Fibroblast of upper back skin (primary cell): Measurements from ENCODE around the gene MAN1C1.

Experiments
- DNase-seq: peaks from one replicate; pipeline ENCODE4 v3.0.0-alpha.2; 2013

Gene MAN1C1

GRCh38 chr1:25614501-25615171 lies 2.0 kb upstream of the MAN1C1 start:
- no peak for DNase-seq

- peak; percentile 25 for DNase-seq
Measured at GRCh38 chr1:25615172-25615541, 1.4 kb upstream of the MAN1C1 start.

- no peak for DNase-seq
Measured at GRCh38 chr1:25615563-25616094, 962 bp upstream of the MAN1C1 start.

GRCh38 chr1:25616987-25617624 lies 515 bp downstream of the MAN1C1 start:
- DNase-seq = no peak

- no peak for DNase-seq
Measured at GRCh38 chr1:25617625-25618432, 1.2 kb downstream of the MAN1C1 start.

GRCh38 chr1:25618433-25618808 lies 1.8 kb downstream of the MAN1C1 start:
- no peak for DNase-seq

- DNase-seq = no peak
Measured at GRCh38 chr1:25619101-25619890, 2.7 kb downstream of the MAN1C1 start.

GRCh38 chr1:25620211-25620610 lies 3.6 kb downstream of the MAN1C1 start:
- no peak for DNase-seq

GRCh38 chr1:25620701-25621350 lies 4.2 kb downstream of the MAN1C1 start:
- DNase-seq = no peak

- DNase-seq = no peak
Measured at GRCh38 chr1:25621876-25622275, 5.3 kb downstream of the MAN1C1 start.

GRCh38 chr1:25622531-25622930 lies 5.9 kb downstream of the MAN1C1 start:
- DNase-seq = no peak

- DNase-seq = no peak
Measured at GRCh38 chr1:25623007-25623406, 6.4 kb downstream of the MAN1C1 start.

GRCh38 chr1:25623731-25624130 lies 7.1 kb downstream of the MAN1C1 start:
- DNase-seq = no peak

GRCh38 chr1:25624156-25624555 lies 7.6 kb downstream of the MAN1C1 start:
- DNase-seq = no peak

- DNase-seq = no peak
Measured at GRCh38 chr1:25624604-25625003, 8.0 kb downstream of the MAN1C1 start.

- no peak for DNase-seq
Measured at GRCh38 chr1:25626018-25626417, 9.4 kb downstream of the MAN1C1 start.

GRCh38 chr1:25628741-25629421 lies 12.3 kb downstream of the MAN1C1 start:
- no peak for DNase-seq

- peak; percentile 29 for DNase-seq
Measured at GRCh38 chr1:25629836-25630235, 13.2 kb downstream of the MAN1C1 start.

GRCh38 chr1:25631750-25632485 lies 15.3 kb downstream of the MAN1C1 start:
- no peak for DNase-seq

- DNase-seq = no peak
Measured at GRCh38 chr1:25634066-25634465, 17.5 kb downstream of the MAN1C1 start.

GRCh38 chr1:25634896-25635295 lies 18.3 kb downstream of the MAN1C1 start:
- DNase-seq = no peak
